Right lobe of liver (tissue), 4 donors: ENCODE measurements around the gene WDR5B.
A peak's percentile ranks its signal among the peaks of the same experiment; 100 is the strongest.

ENCODE experiments used
- CTCF ChIP-seq, 4 donors: fragments of 200-600 bp in 3 of 4; fragments of 450-650 bp in 1 of 4; IDR thresholded peaks; one replicate each; pipeline versions ENCODE4 v1.5.1 to v1.8.0; 2016 to 2022; ENCODE audit warnings: antibody characterized with exemption in 4 of 4, mild to moderate bottlenecking in 2 of 4
- POLR2A ChIP-seq: fragments of 450-650 bp; IDR thresholded peaks from one replicate; pipeline ENCODE4 v1.6.1; 2017; ENCODE audit warnings: antibody characterized with exemption, mild to moderate bottlenecking
- donor health status: DM: no; HTN: no; CAD: no.
- donor health status: DM: no; HTN: no; CAD: no.
- donor health status: DM: no; HTN: yes; CAD: no.

DNA sequence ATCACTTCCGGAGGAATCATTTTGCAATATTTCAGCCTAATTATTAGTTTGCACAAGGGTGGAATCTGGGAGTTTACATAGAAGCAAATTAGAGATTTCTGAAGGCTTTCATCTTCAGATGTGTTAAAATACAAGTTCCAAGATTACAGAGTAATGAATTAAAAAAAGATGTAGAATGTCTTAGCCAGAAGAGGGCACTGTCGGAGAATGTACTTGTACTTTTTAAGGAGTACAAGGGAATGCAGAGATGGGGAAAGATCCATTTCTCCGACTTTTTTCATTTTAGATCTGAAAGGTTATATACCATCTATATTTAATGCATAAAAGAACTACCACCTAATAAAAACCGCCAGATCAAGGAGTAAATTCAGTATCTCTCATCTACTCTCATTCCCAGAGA lies 43.1 kb upstream of the WDR5B start:
- TF ChIP-seq CTCF (IDR thresholded peaks at IDR 0.05): peak in 3 of 4 donors; percentile 38 to 40 (median 38)
- TF ChIP-seq POLR2A: no peak
